Astrocyte (in vitro differentiated cells and primary cell): ENCODE results near the gene TRMT61A.

ENCODE experiments used
- CTCF ChIP-seq: IDR thresholded peaks from 2 replicates; pipeline ENCODE4 v1.5.1; 2011; ENCODE audit warnings: low read depth, mild to moderate bottlenecking, inconsistent platforms, low read length, moderate library complexity; ENCODE audit not compliant: insufficient read depth
- EZH2 ChIP-seq: IDR thresholded peaks from 2 replicates; pipeline ENCODE4 v1.6.1; 2012; ENCODE audit warnings: mild to moderate bottlenecking, low read length, inconsistent platforms; ENCODE audit not compliant: insufficient read depth

- TF ChIP-seq CTCF, result no peak
- no peak for TF ChIP-seq EZH2
These were observed 40.4 kb downstream of the TRMT61A start for GRCh38 chr14:103569408-103569807.
